Measurements from ENCODE around the gene AGPAT3.

Gene AGPAT3

GRCh38 chr21:43853851-43854772, 10.9 kb upstream of the AGPAT3 start:
- H3K27me3 ChIP-seq (replicated peaks; ENCODE audit: control insufficient read depth, insufficient read depth, low read length): no peaks in the 10 kb centered on the region
- no peak for DNase-seq (ENCODE audit: extremely low read depth, insufficient read length)
- no peak overlapping the region for H3K4me3 ChIP-seq (replicated peaks; ENCODE audit: low read depth, low read length)
- no peak for TF ChIP-seq CTCF (IDR thresholded peaks at IDR 0.05; ENCODE audit: insufficient read depth, low read length, poor library complexity, severe bottlenecking)
- no peaks in the 10 kb centered on the region for H3K36me3 ChIP-seq (ENCODE audit: control insufficient read depth, insufficient read depth, low read length)

GRCh38 chr21:43854773-43855633, 10.0 kb upstream of the AGPAT3 start:
- no peak for TF ChIP-seq CTCF (IDR thresholded peaks at IDR 0.05; ENCODE audit: insufficient read depth, low read length, poor library complexity, severe bottlenecking)
- Histone ChIP-seq H3K27me3 (replicated peaks; ENCODE audit: control insufficient read depth, insufficient read depth, low read length) (no peaks in the 10 kb centered on the region), H3K36me3 (ENCODE audit: control insufficient read depth, insufficient read depth, low read length) (no peaks in the 10 kb centered on the region), H3K4me3 (replicated peaks; ENCODE audit: low read depth, low read length) (no peak overlapping the region; the same call in 1 of the 2 replicates)
- peak; percentile 53 for DNase-seq (ENCODE audit: extremely low read depth, insufficient read length)

- DNase-seq (ENCODE audit: extremely low read depth, insufficient read length): no peak
These were observed 9.1 kb upstream of the AGPAT3 start for GRCh38 chr21:43855955-43856354.

GRCh38 chr21:43858806-43859648, 6.0 kb upstream of the AGPAT3 start:
- no peak for DNase-seq (ENCODE audit: extremely low read depth, insufficient read length)
- no peaks in the 10 kb centered on the region for H3K36me3 ChIP-seq (ENCODE audit: control insufficient read depth, insufficient read depth, low read length)
- no peak overlapping the region for H3K4me3 ChIP-seq (replicated peaks; ENCODE audit: low read depth, low read length)
- no peak for TF ChIP-seq CTCF (IDR thresholded peaks at IDR 0.05; ENCODE audit: insufficient read depth, low read length, poor library complexity, severe bottlenecking)
- no peaks in the 10 kb centered on the region for H3K27me3 ChIP-seq (replicated peaks; ENCODE audit: control insufficient read depth, insufficient read depth, low read length)

More at GRCh38 chr21:43855955-43856354, 9.1 kb upstream of the AGPAT3 start:
- TF ChIP-seq CTCF (IDR thresholded peaks at IDR 0.05; ENCODE audit: insufficient read depth, low read length, poor library complexity, severe bottlenecking): no peak
- no peak overlapping the region for H3K4me3 ChIP-seq (replicated peaks; ENCODE audit: low read depth, low read length)
- H3K36me3 ChIP-seq (ENCODE audit: control insufficient read depth, insufficient read depth, low read length): no peaks in the 10 kb centered on the region
- no peaks in the 10 kb centered on the region for H3K27me3 ChIP-seq (replicated peaks; ENCODE audit: control insufficient read depth, insufficient read depth, low read length)

- DNase-seq (ENCODE audit: extremely low read depth, insufficient read length): no peak
- TF ChIP-seq CTCF (IDR thresholded peaks at IDR 0.05; ENCODE audit: insufficient read depth, low read length, poor library complexity, severe bottlenecking): no peak
- H3K27me3 ChIP-seq (replicated peaks; ENCODE audit: control insufficient read depth, insufficient read depth, low read length): no peaks in the 10 kb centered on the region
These were observed 5.2 kb upstream of the AGPAT3 start for GRCh38 chr21:43859747-43860214.

More at GRCh38 chr21:43859747-43860214, 5.2 kb upstream of the AGPAT3 start:
- Histone ChIP-seq H3K4me3 (replicated peaks; ENCODE audit: low read depth, low read length) (no peak overlapping the region), H3K36me3 (ENCODE audit: control insufficient read depth, insufficient read depth, low read length) (no peaks in the 10 kb centered on the region)

Data from GM06990 (cell line).